ENCODE results near the gene EML4.

GRCh38 chr2:42261518-42262195 lies 92.5 kb downstream of the EML4 start:
- TF ChIP-seq CTCF (IDR thresholded peaks at IDR 0.05 in 4 of 5, conservative IDR thresholded peaks at IDR 0.05 in 1 of 5), result no peak
- TF ChIP-seq POLR2A (IDR thresholded peaks at IDR 0.05), result no peak

All from gastrocnemius medialis (tissue), 4 donors.